ENCODE measurements around the gene ZNF500.

ZNF500 gene

GRCh38 chr16:4766875-4767628, at the start of gene ZNF500:
TSS of gene ZNF500 (minus strand) at chr16:4767162. CDS start at chr16:4765978, 1,184 bp downstream.
- DNase-seq (ENCODE audit: extremely low read depth in 1 of 2, low read depth in 1 of 2) = peak; percentile 91 to 94

GRCh38 chr16:4814542-4815173, 47.7 kb upstream of the ZNF500 start:
- DNase-seq (ENCODE audit: extremely low read depth in 1 of 2, low read depth in 1 of 2) = no peak

GRCh38 chr16:4814046-4814445, 47.1 kb upstream of the ZNF500 start:
- no peak for DNase-seq (ENCODE audit: extremely low read depth in 1 of 2, low read depth in 1 of 2)

- no peak for DNase-seq (ENCODE audit: extremely low read depth in 1 of 2, low read depth in 1 of 2)
Observed at GRCh38 chr16:4813251-4814003, 46.5 kb upstream of the ZNF500 start.

- DNase-seq (ENCODE audit: extremely low read depth in 1 of 2, low read depth in 1 of 2) = no peak
Observed at GRCh38 chr16:4811773-4812172, 44.8 kb upstream of the ZNF500 start.

GRCh38 chr16:4811242-4811641, 44.3 kb upstream of the ZNF500 start:
- DNase-seq (ENCODE audit: extremely low read depth in 1 of 2, low read depth in 1 of 2) = no peak

- DNase-seq (ENCODE audit: extremely low read depth in 1 of 2, low read depth in 1 of 2) = no peak
Observed at GRCh38 chr16:4806280-4806679, 39.3 kb upstream of the ZNF500 start.

- no peak for DNase-seq (ENCODE audit: extremely low read depth in 1 of 2, low read depth in 1 of 2)
Observed at GRCh38 chr16:4805231-4805630, 38.3 kb upstream of the ZNF500 start.

GRCh38 chr16:4803898-4804762, 37.2 kb upstream of the ZNF500 start:
- DNase-seq (ENCODE audit: extremely low read depth in 1 of 2, low read depth in 1 of 2) = no peak

GRCh38 chr16:4803401-4803844, 36.5 kb upstream of the ZNF500 start:
- DNase-seq (ENCODE audit: extremely low read depth in 1 of 2, low read depth in 1 of 2) = no peak

GRCh38 chr16:4802659-4803287, 35.8 kb upstream of the ZNF500 start:
- DNase-seq (ENCODE audit: extremely low read depth in 1 of 2, low read depth in 1 of 2) = peak; percentile 59 to 83

GRCh38 chr16:4801962-4802658, 35.1 kb upstream of the ZNF500 start, which contains the start of gene ROGDI:
TSS of gene ROGDI (minus strand) at chr16:4802633. CDS start at chr16:4802571, 62 bp downstream.
- DNase-seq (ENCODE audit: extremely low read depth in 1 of 2, low read depth in 1 of 2) = peak; percentile 49 to 63

GRCh38 chr16:4801051-4801961, 34.3 kb upstream of the ZNF500 start:
- DNase-seq (ENCODE audit: extremely low read depth in 1 of 2, low read depth in 1 of 2) = no peak

GRCh38 chr16:4800290-4801041, 33.5 kb upstream of the ZNF500 start:
- no peak for DNase-seq (ENCODE audit: extremely low read depth in 1 of 2, low read depth in 1 of 2)

GRCh38 chr16:4799171-4799855, 32.4 kb upstream of the ZNF500 start:
- DNase-seq (ENCODE audit: extremely low read depth in 1 of 2, low read depth in 1 of 2) = no peak

- no peak for DNase-seq (ENCODE audit: extremely low read depth in 1 of 2, low read depth in 1 of 2)
Observed at GRCh38 chr16:4798456-4798855, 31.5 kb upstream of the ZNF500 start.

- DNase-seq (ENCODE audit: extremely low read depth in 1 of 2, low read depth in 1 of 2) = no peak
Observed at GRCh38 chr16:4797805-4798252, 30.9 kb upstream of the ZNF500 start.
